GM21423 (cell line): ENCODE data around the gene ZNF418.
"Not testable (repeated sequence)": the region's sequence is repeated elsewhere in the genome, so short reads cannot be mapped to it uniquely, and the experiment has no call there.

ENCODE experiments used
- ATAC-seq: cut with Tn5 transposase; IDR thresholded peaks from one replicate; pipeline ENCODE4 v1.9.1; 2021; ENCODE audit warnings: mild to moderate bottlenecking, moderate library complexity; ENCODE audit not compliant: unreplicated experiment

ZNF418 gene

GRCh38 chr19:57890706-57891105, 44.5 kb downstream of the ZNF418 start:
- ATAC-seq = not testable (repeated sequence)

GRCh38 chr19:57888560-57889231, 46.5 kb downstream of the ZNF418 start, which contains the start of gene ZNF814:
ZNF814 (minus strand) TSS chr19:57889037; CDS start chr19:57888802, 235 bp downstream.
- ATAC-seq = peak; percentile 90

GRCh38 chr19:57888107-57888559, 47.1 kb downstream of the ZNF418 start:
- no peak for ATAC-seq

GRCh38 chr19:57887195-57887941, 47.8 kb downstream of the ZNF418 start:
- no peak for ATAC-seq

- no peak for ATAC-seq
Observed at GRCh38 chr19:57886046-57886445, 49.2 kb downstream of the ZNF418 start.

- ATAC-seq = not testable (repeated sequence)
Observed at GRCh38 chr19:57873883-57874799, 61.1 kb downstream of the ZNF418 start.

- ATAC-seq = no peak
Observed at GRCh38 chr19:57872450-57872849, 62.8 kb downstream of the ZNF418 start.
